Activated B cell treated with CpG ODN at 0.5 μM for 24 hours (primary cell): Measurements from ENCODE around the gene NIPAL1. TPM values are rescaled to one million over a fixed set of nuclear protein-coding genes. Genes with fewer than 3 reads are reported as not detected.
"Not testable (repeated sequence)": the region's sequence is repeated elsewhere in the genome, so short reads cannot be mapped to it uniquely, and the experiment has no call there.

Source experiments
- ATAC-seq: fragments of 200-7000 bp; cut with Tn5 transposase; one replicate; pipeline ENCODE4 v1.10.0; 2021; ENCODE audit warnings: low read depth, mild to moderate bottlenecking, moderate library complexity
- CTCF ChIA-PET: fragments of 350-600 bp; sonication (Branson Sonifier 250); formaldehyde crosslinking; loops from one replicate; lab custom pipeline; 2021; ENCODE audit warnings: antibody characterized with exemption; lab: Charles Lee
- POLR2A ChIA-PET: fragments of 350-600 bp; sonication (Branson Sonifier 250); formaldehyde crosslinking; loops from one replicate; lab custom pipeline; 2021; ENCODE audit warnings: antibody characterized with exemption; lab: Charles Lee
- DNase-seq: peaks from one replicate; pipeline ENCODE4 v3.0.0; 2022
- H3K27ac Mint-ChIP-seq: one replicate; pipeline ENCODE4 v1.8.0; 2020; ENCODE audit warnings: mixed read lengths
- H3K27me3 Mint-ChIP-seq: one replicate; pipeline ENCODE4 v1.8.0; 2021; ENCODE audit warnings: mixed read lengths
- H3K36me3 Mint-ChIP-seq: one replicate; pipeline ENCODE4 v1.8.0; 2021; ENCODE audit warnings: low read depth, mixed read lengths
- H3K4me1 Mint-ChIP-seq: one replicate; pipeline ENCODE4 v1.8.0; 2021; ENCODE audit warnings: mixed read lengths
- H3K4me3 Mint-ChIP-seq: one replicate; pipeline ENCODE4 v1.8.0; 2020; ENCODE audit warnings: mild to moderate bottlenecking, mixed read lengths
- H3K9me3 Mint-ChIP-seq: one replicate; pipeline ENCODE4 v1.8.0; 2020; ENCODE audit warnings: mixed read lengths
- intact Hi-C: fragments of 100-400 bp; cut with micrococcal nuclease; formaldehyde crosslinking; loops from one replicate; pipeline ENCODE4 v1.15.1; 2024
- total RNA-seq: library from RNA; stranded (reverse); gene quantifications from 2 replicates; pipeline ENCODE4 v1.2.3, GENCODE V29; 2022
- TF ChIP-seq, protein P1 (sequence below): fragments of 200-600 bp; IDR thresholded peaks from one replicate; pipeline ENCODE4 v1.8.0; 2022; ENCODE audit warnings: antibody characterized with exemption, mild to moderate bottlenecking

The NIPAL1 gene
- total RNA-seq, 1 donor from 2014 or later: 0.69 TPM

DNA sequence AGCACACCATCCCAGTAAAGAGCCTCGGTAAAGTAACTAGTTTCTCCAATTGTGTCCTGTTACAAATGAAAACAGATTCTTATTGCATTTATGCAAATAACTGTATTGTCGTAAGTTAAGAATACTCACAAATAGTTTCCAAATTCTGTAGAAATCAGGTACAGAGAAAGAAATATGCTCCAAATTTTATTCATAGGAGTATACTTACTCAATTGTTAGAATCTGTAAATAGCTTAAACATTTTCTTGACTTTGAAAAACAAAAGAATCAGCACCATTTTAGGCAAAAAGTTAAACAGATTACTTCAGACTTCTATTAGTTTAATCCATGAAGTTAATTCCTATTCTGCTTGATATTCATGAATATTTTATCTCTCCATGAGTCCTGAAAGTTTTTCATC lies 10.8 kb upstream of the NIPAL1 start:
- intact Hi-C loops: no loop called here
- Mint-ChIP-seq H3K9me3 (peaks cover 2% of the 10 kb centered on the region), H3K4me3 (no peak overlapping the region), H3K27ac (no peak overlapping the region), H3K27me3 (peaks cover 5% of the 10 kb centered on the region), H3K36me3 (peaks cover 2% of the 10 kb centered on the region), H3K4me1 (no peaks in the 10 kb centered on the region)
- TF ChIP-seq, protein P1, sequence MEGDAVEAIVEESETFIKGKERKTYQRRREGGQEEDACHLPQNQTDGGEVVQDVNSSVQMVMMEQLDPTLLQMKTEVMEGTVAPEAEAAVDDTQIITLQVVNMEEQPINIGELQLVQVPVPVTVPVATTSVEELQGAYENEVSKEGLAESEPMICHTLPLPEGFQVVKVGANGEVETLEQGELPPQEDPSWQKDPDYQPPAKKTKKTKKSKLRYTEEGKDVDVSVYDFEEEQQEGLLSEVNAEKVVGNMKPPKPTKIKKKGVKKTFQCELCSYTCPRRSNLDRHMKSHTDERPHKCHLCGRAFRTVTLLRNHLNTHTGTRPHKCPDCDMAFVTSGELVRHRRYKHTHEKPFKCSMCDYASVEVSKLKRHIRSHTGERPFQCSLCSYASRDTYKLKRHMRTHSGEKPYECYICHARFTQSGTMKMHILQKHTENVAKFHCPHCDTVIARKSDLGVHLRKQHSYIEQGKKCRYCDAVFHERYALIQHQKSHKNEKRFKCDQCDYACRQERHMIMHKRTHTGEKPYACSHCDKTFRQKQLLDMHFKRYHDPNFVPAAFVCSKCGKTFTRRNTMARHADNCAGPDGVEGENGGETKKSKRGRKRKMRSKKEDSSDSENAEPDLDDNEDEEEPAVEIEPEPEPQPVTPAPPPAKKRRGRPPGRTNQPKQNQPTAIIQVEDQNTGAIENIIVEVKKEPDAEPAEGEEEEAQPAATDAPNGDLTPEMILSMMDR: no peak
- ChIA-PET POLR2A (no interaction called here), CTCF (interaction anchor here (5.9 kb wide), 1 partner anchor 82 kb away, joined by 127 read pairs; no protein-coding TSS in a partner anchor)
- DNase-seq: no peak
- no peak for ATAC-seq

DNA sequence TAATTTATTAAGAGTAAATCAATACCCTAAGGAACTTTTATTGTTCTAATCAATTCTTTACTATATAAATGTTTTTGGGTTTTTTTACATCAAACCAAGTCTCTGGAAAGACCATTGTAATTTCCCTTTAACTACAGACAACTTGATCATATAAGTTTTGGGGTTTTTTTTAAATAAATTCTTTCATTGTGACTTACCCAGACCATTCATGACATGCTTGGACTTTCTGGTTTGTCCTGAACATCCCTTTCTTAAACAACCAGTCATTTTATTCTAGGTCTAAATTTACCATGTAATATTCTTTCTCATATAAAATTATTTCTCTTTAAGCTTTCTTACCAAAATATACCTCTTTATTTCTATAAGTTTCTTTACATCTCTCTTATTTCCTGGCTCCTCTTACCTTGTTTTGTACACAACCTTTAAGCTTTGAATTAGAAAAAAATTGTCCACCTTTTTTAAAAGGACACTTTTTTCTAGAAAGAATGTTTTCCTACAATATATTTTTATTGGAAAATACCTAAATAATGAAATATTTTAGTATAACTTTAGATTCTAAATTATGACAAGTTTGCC lies 8.5 kb upstream of the NIPAL1 start:
- Mint-ChIP-seq H3K27me3 (peaks cover 19% of the 10 kb centered on the region), H3K36me3 (peaks cover 2% of the 10 kb centered on the region), H3K9me3 (peaks cover 2% of the 10 kb centered on the region), H3K4me3 (no peak overlapping the region), H3K27ac (no peak overlapping the region), H3K4me1 (no peaks in the 10 kb centered on the region)
- ChIA-PET POLR2A (no interaction called here), CTCF (interaction anchor here (0.6 to 1.8 kb wide), 2 partner anchors 79 to 555 kb away, joined by 3 to 5 read pairs; no protein-coding TSS in a partner anchor)
- DNase-seq (no peak), ATAC-seq (no peak)
- TF ChIP-seq, protein P1: no peak
- intact Hi-C loops: no loop called here

DNA sequence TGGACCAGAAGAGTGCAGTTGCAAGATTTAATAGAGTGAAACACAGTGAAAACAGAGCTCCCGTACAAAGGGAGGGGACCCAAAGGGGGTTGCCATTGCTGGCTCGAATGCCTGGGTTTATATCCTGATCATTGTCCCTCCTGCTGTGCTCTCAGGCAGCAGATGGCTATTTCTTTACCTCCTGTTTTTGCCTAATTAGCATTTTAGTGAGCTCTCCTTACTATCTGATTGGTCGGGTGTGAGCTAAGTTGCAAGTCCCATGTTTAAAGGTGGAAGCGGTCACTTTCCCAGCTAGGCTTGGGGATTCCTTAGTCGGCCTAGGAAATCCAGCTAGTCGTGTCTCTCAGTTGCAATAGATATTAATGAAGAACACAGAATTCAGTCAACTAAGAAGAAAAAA lies 5.7 kb upstream of the NIPAL1 start:
- H3K36me3 Mint-ChIP-seq, H3K4me3 Mint-ChIP-seq, DNase-seq, intact Hi-C loops, H3K9me3 Mint-ChIP-seq, H3K4me1 Mint-ChIP-seq, ATAC-seq, H3K27ac Mint-ChIP-seq, POLR2A ChIA-PET: not testable (repeated sequence)
- CTCF ChIA-PET: interaction anchor here (0.7 to 0.9 kb wide), 2 partner anchors 76 to 697 kb away, joined by 4 read pairs; no protein-coding TSS in a partner anchor
- peaks cover 37% of the 10 kb centered on the region for H3K27me3 Mint-ChIP-seq

DNA sequence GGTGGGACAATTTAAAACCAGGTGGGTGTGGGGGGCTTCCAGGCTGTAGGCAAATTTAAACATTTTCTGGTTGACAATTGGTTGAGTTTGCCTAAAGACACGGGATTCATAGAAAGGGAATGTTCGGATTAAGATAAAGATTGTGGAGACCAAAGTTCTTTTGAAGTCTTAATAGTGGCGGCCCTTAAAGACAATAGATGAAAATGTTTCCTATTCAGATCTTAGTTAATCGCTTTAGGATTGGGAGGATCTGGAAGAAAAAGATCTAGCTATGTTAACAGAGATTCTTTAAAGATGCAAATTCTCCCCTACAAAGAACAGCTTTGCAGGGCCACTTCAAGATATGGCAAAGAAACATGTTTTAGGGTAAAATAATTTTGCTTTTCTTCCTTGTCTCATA lies 4.8 kb upstream of the NIPAL1 start:
- H3K27me3 Mint-ChIP-seq: peaks cover 40% of the 10 kb centered on the region
- ChIA-PET POLR2A (no interaction called here), CTCF (no interaction called here)
- ATAC-seq (no peak), DNase-seq (no peak)
- peaks cover under 1% of the 10 kb centered on the region for H3K9me3 Mint-ChIP-seq
- peaks cover 6% of the 10 kb centered on the region for H3K4me1 Mint-ChIP-seq
- intact Hi-C loops: no loop called here
- no peak overlapping the region for H3K27ac Mint-ChIP-seq
- H3K36me3 Mint-ChIP-seq: no peaks in the 10 kb centered on the region
- H3K4me3 Mint-ChIP-seq: no peak overlapping the region
- TF ChIP-seq, protein P1: no peak

DNA sequence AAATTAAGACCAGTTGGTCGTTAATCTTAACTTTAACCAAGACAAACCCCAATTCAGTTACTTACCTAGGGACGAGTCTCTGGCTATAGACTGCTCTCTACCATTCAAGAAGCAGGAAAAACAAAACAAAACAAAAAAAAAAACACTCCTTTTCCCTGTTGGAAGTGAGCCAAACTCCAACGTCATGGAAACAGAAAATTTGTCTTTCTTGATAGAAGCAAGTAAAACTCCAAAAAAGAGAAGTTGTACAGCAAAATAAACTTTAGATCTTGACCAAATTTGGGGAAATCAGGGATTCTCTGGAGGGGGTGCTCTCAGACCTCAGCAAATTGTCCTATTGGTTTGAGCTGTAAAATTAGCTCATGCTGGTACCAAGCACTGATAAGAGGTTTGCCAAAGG lies 3.7 kb upstream of the NIPAL1 start:
- DNase-seq (no peak), ATAC-seq (no peak)
- no peaks in the 10 kb centered on the region for H3K9me3 Mint-ChIP-seq
- ChIA-PET CTCF (no interaction called here), POLR2A (no interaction called here)
- TF ChIP-seq, protein P1: no peak
- H3K4me3 Mint-ChIP-seq: no peak overlapping the region
- H3K36me3 Mint-ChIP-seq: no peaks in the 10 kb centered on the region
- peaks cover 13% of the 10 kb centered on the region for H3K4me1 Mint-ChIP-seq
- H3K27ac Mint-ChIP-seq: no peak overlapping the region
- intact Hi-C loops: no loop called here
- H3K27me3 Mint-ChIP-seq: peaks cover 44% of the 10 kb centered on the region
